HG03571 (cell line): ENCODE measurements around the gene SYNGR2.
"Not testable (repeated sequence)": the region's sequence is repeated elsewhere in the genome, so short reads cannot be mapped to it uniquely, and the experiment has no call there.

Experiments used
- ATAC-seq: cut with Tn5 transposase; IDR thresholded peaks from one replicate; pipeline ENCODE4 v1.9.1; 2021; ENCODE audit not compliant: unreplicated experiment

The SYNGR2 gene

GRCh38 chr17:78170692-78171590, 2.6 kb downstream of the SYNGR2 start:
- no peak for ATAC-seq

GRCh38 chr17:78171591-78172248, 3.3 kb downstream of the SYNGR2 start:
- ATAC-seq = not testable (repeated sequence)

- ATAC-seq = no peak
Observed at GRCh38 chr17:78172249-78173051, 4.1 kb downstream of the SYNGR2 start.

- no peak for ATAC-seq
Observed at GRCh38 chr17:78173097-78173715, 4.8 kb downstream of the SYNGR2 start.

GRCh38 chr17:78174346-78174869, 6.0 kb downstream of the SYNGR2 start:
- no peak for ATAC-seq

- no peak for ATAC-seq
Observed at GRCh38 chr17:78174870-78175642, 6.7 kb downstream of the SYNGR2 start.

- ATAC-seq = no peak
Observed at GRCh38 chr17:78175643-78175981, 7.2 kb downstream of the SYNGR2 start.

GRCh38 chr17:78176548-78177025, 8.2 kb downstream of the SYNGR2 start:
- ATAC-seq = no peak

- no peak for ATAC-seq
Observed at GRCh38 chr17:78179372-78179771, 11.0 kb downstream of the SYNGR2 start.

GRCh38 chr17:78180083-78180482, 11.7 kb downstream of the SYNGR2 start:
- no peak for ATAC-seq

- no peak for ATAC-seq
Observed at GRCh38 chr17:78180508-78180907, 12.1 kb downstream of the SYNGR2 start.

- no peak for ATAC-seq
Observed at GRCh38 chr17:78182504-78182903, 14.1 kb downstream of the SYNGR2 start.

- ATAC-seq = no peak
Observed at GRCh38 chr17:78183916-78184315, 15.5 kb downstream of the SYNGR2 start.

GRCh38 chr17:78184351-78184750, 16.0 kb downstream of the SYNGR2 start:
- no peak for ATAC-seq

GRCh38 chr17:78184868-78185267, 16.5 kb downstream of the SYNGR2 start:
- ATAC-seq = no peak

- ATAC-seq = no peak
Observed at GRCh38 chr17:78185981-78186691, 17.8 kb downstream of the SYNGR2 start.

- peak; percentile 89 for ATAC-seq
Observed at GRCh38 chr17:78186692-78187595, 18.6 kb downstream of the SYNGR2 start, which contains the start of the genes AFMID and TK1. Gene AFMID, plus strand, starts transcription at chr17:78187362. Its CDS starts 9 bp downstream, at chr17:78187371. Gene TK1, minus strand, starts transcription at chr17:78187052. Its CDS starts 58 bp downstream, at chr17:78186994.

GRCh38 chr17:78196716-78197115, 28.3 kb downstream of the SYNGR2 start:
- no peak for ATAC-seq
